UCSD-AML1 (cell line): ENCODE results near the gene SUPT4H1.

Experiments used
- DNase-seq: peaks from one replicate; lab custom pipeline; 2025; ENCODE audit not compliant: unreplicated experiment; lab: John Stamatoyannopoulos, UW

SUPT4H1 gene

DNA sequence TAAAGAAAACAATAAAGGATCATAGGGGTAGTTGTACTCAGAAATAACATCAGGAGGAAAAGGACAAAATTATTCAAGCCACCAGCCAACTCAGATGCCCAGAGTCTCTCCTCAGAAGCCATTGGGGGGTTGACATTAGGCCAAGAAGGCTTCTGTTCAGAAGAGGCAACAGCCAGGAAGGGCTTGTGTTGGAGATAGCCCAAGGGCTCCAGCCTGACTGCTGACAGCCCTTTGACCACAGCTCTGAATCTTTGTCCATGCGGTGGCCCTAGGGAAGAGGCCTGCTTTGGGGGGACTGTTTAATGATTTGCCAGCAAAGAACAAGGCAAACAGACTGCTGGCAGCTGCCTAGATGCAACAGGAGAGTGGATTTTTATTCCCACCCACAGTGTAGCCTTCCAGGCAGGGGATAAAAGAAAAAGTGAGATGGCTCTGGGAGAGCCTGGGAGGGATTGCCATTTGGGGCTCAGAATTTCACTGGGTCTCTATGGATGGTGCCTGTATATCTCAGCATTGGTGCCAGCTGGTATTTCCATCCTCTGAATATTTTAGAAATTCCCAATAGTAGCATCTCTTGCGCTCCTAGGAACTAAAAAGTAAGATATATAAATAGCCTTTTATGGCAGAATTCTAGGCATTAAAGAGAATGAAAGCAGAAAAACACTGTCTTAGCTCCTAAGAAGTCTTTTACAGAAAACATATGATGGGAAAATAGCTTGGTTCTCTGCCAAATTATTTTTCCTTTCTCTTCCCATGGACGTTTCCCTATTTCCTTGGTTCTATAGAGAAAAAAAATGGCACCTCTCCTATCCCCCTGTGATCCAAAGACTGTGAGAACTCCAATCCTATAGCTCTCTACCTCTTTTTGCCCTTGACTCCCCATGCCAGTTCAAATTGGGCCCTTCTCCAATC, 29.4 kb upstream of the SUPT4H1 start:
- DNase-seq, result peak; percentile 16

DNA sequence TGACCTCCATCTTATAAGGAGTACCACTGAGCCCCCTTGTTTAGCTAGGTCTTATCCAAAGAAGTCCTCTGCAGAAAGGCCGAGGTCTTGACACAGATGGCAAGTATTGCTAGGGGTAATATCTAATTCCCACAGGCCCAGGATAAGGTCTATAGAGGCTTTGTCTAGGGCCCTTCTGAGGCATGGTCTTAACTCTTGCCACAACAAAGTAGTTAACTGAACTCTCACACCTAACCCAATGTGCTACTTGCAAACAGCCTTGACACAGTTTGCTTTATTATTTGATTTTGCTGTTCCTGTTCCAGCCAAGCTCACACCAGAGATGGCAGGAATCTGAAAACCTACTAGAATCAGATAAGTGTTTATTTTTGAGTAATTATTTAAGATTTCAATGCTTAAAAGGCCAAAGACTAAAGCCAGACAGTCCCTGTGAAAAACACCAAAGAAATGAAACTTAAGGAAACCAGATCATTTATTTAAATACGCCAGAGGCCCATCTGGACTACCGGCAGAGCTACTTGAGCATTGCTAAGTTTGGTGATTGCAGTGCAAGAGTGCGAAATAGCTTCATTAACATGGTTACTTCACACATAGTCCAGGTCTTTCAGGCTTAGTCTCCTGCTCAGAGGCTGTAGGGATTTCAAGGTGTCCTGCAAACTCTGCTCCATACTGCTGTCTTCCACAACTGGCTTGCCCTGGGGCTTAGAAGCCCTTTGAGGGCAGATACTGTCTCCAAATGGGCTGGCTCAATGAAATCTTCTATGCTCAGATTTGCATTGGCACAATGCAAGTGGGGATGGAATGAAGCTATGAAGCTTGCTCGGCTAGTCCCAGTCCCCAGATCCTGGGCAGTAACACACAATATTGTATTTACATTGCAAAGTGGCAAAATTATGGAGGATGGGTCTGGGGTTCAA, 28.5 kb upstream of the SUPT4H1 start:
- no peak for DNase-seq

DNA sequence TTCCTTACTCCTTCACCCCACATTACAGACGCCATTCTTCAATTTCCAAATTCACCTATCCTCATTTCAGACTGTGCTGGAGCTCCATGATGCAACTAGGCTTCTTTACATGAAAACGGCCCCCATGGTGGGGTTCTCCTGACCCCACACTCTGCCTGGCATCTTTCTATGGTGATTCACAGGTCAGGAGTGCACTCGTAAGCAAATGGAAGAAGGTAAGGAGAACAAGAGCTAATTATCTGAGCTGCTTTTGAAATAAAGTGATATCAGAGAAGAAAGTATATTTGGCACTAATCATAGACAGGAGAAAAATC, 27.5 kb upstream of the SUPT4H1 start:
- no peak for DNase-seq

DNA sequence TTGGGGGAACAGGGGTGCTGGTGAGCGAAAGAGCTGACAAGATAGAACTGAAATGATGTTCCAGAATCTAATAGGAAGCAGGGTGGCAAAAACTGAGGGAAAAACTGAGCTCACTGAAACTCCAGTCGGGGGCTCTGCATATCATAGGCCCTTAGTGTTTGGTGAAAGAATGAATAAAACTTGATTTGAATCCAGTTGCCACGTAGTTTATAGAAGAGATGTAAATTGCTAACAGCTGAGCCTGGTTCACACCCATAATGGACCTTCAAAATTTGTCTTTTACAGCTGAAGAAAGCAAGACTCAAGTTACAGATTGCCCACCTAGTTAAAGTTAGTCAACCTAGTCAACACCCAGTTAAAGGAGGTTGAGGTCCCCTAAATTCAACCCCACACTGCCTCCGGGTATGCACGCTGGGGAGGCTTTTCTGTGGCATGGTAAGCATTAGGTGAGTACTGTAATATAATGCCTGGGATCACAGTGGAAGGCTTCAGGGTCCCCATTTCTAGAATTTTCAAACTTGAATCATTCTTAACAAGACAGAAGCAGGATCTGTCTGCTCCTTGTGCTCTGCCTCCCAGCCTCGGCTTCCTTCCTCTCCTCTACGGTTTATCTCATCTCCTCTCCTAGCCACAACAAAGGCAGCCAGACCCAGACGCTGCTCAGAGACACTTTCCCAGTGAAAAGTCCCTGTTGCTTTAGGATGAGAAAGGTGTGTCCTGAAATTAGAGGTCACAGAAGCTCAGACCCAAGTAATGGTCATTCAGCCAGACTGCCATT, 26.9 kb upstream of the SUPT4H1 start:
- peak; percentile 23 for DNase-seq

DNA sequence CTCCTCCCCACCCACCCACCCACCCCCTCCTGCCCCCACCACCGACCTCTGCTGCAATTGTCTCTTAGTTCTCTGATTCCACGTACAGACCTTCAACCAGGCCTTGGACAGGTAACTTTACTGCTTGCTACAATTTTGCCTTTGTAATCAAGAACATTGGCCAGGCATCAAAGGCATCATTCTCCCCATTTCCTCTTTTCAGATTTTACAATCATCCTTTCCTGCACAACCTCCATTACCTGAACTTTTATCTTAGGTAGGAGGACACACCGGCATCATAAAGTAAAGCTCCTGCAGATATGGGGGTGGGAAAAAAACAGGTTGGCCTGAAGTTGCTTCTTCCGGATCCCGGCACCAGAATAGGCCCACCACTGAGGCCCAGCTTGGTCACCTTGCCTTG, 25.7 kb upstream of the SUPT4H1 start:
- DNase-seq, result no peak

DNA sequence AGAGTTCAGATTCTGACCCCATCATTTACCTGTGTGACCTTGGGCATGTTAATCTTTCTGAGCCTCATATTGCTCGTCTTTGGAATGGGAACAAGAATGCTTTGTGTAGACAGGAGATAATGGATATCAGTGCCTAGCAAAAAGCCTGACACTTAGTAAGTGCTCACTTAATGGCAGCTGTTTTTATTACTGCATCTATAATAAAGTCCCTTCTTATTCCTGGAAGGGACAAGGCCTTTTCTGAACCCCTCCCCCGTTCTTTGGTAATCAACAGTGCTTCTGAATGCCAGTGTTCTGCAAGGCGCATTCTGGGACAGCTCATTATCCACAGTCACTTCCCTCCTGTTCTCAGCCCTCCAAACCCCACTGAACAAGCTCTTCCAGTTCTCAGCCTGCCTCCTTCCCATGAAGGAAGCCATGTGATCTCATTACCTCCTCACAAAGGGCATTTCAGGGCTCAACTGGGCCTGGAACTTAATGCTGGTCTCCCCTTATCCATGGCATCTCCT, 25.1 kb upstream of the SUPT4H1 start:
- no peak for DNase-seq

DNA sequence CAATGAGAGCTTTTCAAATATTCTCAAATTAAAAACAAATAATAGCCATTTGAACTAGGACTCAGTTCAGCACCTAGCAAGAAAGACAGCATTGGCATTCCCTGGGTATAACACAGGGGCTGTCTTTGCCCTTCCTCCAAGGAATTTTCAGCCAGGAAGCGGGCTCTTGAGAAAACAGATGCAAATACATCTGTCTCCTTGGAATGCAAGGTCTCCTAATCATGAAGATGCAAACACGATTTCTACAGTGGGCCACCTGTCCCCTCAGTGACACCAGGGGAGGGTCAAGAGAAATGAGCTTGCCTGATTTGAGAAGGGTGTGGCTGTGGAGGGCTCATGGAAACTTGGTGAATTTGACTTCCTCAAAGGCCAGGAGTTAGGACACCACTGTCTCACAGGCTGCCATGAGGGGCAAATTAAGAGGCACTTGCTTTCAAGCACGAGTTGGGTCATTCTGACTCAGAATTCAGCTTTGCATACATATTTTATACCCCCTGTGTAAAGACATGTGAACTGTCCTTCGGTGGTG, 24.5 kb upstream of the SUPT4H1 start:
- no peak for DNase-seq

DNA sequence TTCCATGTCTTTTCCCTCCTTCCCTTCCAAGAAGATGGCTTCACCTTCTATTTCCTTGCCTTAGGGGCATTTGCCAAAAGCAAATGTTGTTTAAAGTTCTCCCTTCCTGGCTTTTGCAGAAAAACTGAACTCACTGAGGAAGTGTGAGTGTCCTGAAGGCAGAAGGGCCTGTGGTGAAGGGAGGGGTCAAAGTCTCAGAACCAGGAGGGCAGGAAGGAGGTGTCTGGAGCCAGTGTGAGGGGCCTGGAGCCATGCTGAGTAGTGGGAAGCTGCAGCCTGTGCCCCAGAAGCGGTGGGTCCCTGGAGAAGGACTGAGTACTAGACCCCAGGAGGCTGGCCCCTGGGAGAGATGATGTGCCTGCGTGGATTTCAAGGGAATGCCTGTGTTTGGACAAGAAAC, 23.8 kb upstream of the SUPT4H1 start:
- DNase-seq, result no peak

DNA sequence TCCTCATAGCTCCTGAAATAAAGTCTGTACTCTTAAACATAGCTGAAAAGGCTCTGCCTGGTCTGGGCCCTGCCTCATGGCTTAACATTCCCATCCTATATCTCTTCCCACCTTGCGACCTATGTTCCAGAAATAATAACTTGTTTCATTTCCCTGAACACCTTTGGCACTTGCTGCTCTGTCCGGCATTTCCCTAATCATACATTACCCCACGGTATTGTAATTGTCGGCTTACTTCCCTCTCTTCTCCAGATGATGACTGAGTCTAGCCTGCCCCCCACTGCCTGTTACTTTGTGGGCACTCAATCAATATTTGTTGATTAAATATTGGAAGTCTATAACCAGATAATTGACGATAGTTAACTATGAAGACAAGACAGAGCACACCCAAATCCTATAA, 23.3 kb upstream of the SUPT4H1 start:
- no peak for DNase-seq

DNA sequence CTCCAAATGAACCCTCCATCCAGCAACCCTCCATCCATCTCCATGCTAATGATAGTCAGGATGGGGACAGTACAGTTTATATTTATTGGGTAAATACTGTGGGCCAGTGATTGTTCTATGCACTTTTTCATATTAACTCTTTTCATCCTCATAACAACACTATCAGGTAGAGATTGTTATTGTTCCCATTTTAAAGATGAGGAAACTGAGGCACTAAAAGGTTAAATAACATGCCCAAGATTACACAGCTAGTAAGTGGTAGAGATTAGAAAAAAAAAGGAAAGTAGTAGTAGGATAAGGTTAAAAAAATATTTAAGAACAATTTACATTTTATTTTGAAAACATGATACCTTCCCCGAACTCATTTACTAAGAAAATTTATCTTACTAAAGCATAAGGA, 21.9 kb upstream of the SUPT4H1 start:
- DNase-seq, result no peak

DNA sequence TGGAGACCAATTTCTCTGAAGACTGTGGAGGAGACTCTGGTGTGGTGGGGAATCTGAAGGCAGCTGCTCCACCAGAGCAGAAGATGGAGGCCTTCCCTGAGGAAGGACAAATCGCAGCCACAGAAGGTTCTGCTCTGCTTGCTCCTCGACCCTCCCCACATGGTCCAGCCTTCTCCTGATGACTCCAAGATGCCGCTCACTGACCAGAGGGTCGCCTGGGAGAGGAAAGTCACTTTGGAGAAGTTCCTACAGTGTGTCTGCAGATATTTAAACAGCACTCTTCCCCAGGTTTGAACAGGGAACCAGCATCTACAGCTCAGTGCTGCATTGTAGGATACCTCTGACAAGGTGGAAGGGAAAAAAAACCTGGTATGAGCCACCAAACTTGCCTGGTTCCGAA, 21.0 kb upstream of the SUPT4H1 start:
- no peak for DNase-seq

DNA sequence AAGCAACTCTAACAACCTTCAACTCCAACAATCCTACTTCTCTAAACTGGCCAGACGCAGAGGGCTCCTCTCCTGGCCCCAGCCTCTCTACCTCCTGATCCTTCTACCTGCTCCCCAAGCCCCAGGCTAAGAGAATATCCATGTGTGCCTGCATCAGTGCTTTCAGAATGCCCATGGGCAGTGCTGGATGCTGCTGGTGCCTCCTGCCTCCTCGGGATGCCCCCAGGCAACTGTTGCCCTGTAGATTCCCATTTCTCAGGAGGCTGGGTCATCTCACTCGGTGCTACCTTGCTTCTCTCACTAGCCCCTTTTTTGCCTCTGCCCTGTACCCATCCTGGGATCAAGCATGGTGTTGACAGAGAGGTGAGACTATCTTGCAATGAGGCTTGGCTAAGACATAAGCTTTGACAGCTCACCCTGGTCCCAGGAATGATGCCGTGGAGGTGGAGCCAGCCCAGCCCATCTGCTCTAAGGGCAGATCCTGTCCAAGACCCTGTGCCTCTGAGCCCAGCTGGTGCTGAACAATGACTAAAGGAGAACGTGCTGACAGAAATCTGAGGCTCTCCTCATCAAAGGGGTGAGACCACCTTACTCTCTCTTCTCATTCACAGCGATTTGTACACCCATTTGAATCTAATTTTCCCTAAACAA, 19.4 kb upstream of the SUPT4H1 start:
- no peak for DNase-seq

DNA sequence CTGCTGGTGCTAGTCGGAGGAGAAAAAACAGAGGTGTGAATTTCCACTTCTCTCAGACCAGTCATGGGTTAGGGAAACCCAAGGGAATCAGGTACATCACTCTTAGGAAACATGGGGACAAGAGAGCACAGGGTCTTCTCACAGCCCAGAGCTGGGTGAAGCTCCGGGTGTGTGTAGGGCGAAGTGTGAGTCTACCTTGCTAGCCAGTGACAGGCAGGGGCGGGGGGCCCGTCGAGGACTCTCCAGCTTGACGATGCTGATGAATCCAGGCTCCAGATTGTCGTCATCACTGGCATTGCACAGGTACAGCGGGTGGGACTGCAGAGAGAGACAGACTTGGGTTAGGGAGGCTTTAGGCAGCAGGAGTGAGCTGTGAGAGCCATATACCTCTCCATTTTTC, 18.7 kb upstream of the SUPT4H1 start:
- DNase-seq, result no peak

DNA sequence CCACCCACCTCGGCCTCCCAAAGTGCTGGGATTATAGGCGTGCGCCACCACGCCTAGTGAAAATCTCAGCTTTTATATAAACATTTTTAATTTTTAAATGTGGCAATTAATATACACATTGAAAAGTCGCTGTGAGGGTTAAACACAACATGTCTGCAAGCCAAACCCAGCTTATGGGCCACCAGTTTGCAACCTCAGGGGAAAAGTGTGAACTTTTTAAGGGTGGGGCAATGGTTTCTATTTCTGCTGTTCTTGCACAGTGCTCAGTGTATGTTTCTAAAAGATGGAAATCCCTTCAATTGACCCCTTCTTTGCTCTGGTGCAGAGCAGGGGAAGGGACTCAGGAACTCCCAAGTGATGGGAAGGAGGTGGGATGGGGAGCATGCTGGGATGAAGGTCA, 18.3 kb upstream of the SUPT4H1 start:
- no peak for DNase-seq

DNA sequence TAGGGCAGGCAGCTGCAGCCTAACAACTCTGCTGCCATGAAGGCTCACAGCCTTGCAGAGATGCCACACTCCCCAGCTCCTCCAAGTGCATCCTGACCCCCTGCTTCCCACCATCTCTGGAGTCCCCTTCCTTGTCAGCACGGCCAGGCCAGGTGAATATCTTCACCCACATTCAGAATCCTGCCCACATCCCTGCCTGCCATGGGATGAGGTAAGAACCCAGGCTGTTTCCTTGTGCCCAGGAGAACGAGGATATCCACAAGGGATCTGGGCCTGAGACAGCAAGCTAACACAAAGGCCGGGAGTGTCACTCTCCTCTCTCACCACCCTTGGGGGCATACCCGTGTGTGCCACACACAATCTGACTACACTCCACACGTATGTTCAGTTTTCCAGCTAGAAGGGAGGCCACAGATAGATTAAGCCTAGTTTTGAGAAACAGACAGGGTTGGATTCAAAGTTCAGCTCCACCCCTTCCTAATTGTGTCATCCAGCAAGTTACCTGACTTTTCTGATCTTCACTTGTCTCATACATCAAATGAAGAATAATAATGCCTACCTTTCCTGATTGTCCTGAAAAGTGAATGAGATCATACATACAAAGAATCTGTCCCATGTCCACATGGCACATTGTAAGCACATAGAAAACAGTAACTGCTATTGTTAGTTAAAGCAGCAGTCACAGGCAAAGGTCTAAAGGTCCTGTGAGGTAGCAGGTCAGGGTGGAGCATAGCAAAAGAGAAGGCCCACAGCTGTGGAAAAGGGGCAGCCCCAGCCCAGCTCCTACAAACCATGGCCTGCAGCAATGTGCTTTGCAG, 17.4 kb upstream of the SUPT4H1 start:
- DNase-seq, result no peak

DNA sequence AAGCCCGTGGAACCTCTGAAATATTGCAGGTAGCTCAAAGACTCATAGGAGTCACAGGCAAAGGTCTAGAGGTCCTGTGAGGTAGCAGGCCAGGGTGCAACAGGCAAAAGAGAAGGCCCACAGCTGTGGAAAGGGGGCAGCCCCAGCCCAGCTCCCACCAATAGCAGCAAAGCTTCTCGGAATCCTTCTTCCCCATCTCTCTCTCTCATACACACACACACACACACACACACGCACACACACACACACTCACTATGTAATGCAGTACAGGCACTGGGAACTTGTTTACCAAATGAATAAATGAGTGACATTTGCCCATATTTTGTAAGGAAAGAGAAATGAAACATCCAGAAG, 16.8 kb upstream of the SUPT4H1 start:
- no peak for DNase-seq

DNA sequence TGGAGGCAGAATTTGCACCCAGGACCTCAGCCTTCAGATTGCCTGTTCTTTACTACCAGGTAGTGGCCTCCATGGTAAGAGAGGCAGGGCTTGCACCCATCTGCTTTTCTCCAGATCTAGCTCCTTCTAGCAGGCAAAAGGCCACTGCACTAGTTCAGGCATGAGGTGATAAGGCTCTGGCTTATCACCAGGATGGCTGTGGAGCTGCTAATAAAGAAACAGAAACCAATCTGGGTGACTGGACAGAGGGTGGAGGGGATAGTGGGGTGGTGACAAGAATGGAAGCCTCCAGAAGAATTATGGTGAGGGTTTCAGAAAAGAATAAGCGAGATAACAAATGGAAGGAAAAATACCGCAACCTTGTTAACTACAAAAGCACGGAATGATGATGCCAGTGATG, 15.5 kb upstream of the SUPT4H1 start:
- no peak for DNase-seq

DNA sequence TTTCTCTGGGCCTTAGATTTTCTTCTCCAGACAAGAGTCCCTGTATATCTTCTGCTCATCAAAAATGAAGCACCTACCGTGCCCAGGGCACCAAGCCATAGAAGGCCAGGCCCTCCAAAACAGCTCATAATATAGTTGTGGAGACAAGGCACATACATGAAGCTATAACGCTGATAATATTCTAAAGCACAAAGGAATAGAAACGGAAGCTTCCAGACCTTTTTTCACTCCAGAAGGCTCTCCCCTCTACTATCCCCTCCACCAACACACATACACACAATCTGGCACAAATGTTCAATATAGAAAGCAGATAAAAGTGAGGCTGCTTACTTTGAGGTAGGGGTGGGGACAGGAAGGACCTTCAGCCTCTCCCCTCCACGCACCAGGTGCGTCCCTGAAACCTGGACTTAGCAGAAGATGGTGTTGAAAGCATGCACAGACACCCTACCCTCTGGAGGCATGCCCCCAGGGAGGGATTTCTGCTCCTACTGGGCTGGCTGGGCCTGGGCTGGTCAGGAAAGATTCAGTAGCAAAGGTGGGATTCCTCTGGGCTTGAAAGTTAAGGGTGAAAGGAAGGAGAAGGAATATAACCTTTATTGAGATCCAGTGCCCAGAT, 14.1 kb upstream of the SUPT4H1 start:
- DNase-seq, result no peak
